H1 (cell line): ENCODE measurements around the gene IRF9. TPM values are rescaled to one million over a fixed set of nuclear protein-coding genes. Genes with fewer than 3 reads are reported as not detected.
A peak's percentile ranks its signal among the peaks of the same experiment; 100 is the strongest.

Experiments
- BACH1 ChIP-seq: IDR thresholded peaks from 2 replicates; pipeline ENCODE4 v1.6.1; 2012; ENCODE audit warnings: low read length, improper control_type of control experiment
- BRCA1 ChIP-seq: IDR thresholded peaks from 2 replicates; pipeline ENCODE4 v1.6.1; 2012; ENCODE audit warnings: low read depth, low read length, improper control_type of control experiment
- PHF8 ChIP-seq: fragments of 200-600 bp; sonication (generic); conservative IDR thresholded peaks from 2 replicates; pipeline ENCODE4 v1.7.1; 2012; ENCODE audit warnings: low read depth, mild to moderate bottlenecking, inconsistent platforms, low read length, moderate library complexity
- RFX5 ChIP-seq: IDR thresholded peaks from 2 replicates; pipeline ENCODE4 v1.6.1; 2011; ENCODE audit warnings: low read depth, low read length, improper control_type of control experiment, borderline replicate concordance
- polyA plus RNA-seq, 7 experiments: library from polyadenylated mRNA; depleted of rRNA in 3 of 7; stranded (reverse) in 5 of 7; unstranded in 2 of 7; fragments of >200 nt in 5 of 7; fragments of 200-250 nt in 2 of 7; gene quantifications; 1 replicate in 5 of 7; 2 replicates in 1 of 7; 4 replicates in 1 of 7; pipeline versions ENCODE4 v1.2.1 to v1.2.3, GENCODE V29; 2011 to 2013; ENCODE audit warnings: missing spikeins in 2 of 7, mixed read lengths in 2 of 7
- total RNA-seq: library from RNA; stranded (reverse); fragmentation: NEBNext Ultra II Directional; extraction: Animal tissue kit (Norgen Biotek cat#: 25700); gene quantifications from 2 replicates; pipeline ENCODE4 v1.2.1, GENCODE V29; 2021

IRF9 gene
- total and polyA plus RNA-seq, 2 of the 8 experiments (the other 6 are each of a cell fraction or from before 2014, with no cell fraction given) = 11.4 to 13.2 TPM

GRCh38 chr14:24212924-24213865 is 52.1 kb downstream of the IRF9 start, which contains the start of gene CHMP4A (continued):
- no peak for TF ChIP-seq BACH1
- no peak for TF ChIP-seq RFX5
- no peak for TF ChIP-seq BRCA1
- peak; percentile 99 for TF ChIP-seq PHF8
- TF ChIP-seq, all 59 proteins: peak for 23
